GM12878 (cell line): ENCODE results near the gene TTC33. TPM values are rescaled to one million over a fixed set of nuclear protein-coding genes. Genes with fewer than 3 reads are reported as not detected.

ENCODE experiments used
- ATAC-seq: fragments of 200-7000 bp; cut with Tn5 transposase; 3 replicates; pipeline ENCODE4 v1.9.1; 2020; ENCODE audit warnings: mild to moderate bottlenecking, moderate library complexity
- BruUV-seq: library from RNA; stranded (reverse); fragments of 400-500 nt; replicated peaks from 2 replicates; lab custom pipeline; 2021; lab: Mats Ljungman, UMichigan
- CTCF ChIA-PET: fragments of 300-600 bp; sonication (Branson Sonifier 250); formaldehyde crosslinking; extraction: SDS; loops from one replicate; lab custom pipeline; 2021; ENCODE audit warnings: inconsistent platforms; lab: Yijun Ruan, JAX
- POLR2A ChIA-PET: fragments of 350-600 bp; formaldehyde crosslinking; extraction: SDS; loops from one replicate; lab custom pipeline; 2021; ENCODE audit warnings: inconsistent platforms; lab: Charles Lee
- RAD21 ChIA-PET: fragments of 300-600 bp; sonication (Branson Sonifier 250); formaldehyde crosslinking; loops from one replicate; lab custom pipeline; 2023; ENCODE audit warnings: antibody characterized with exemption; ENCODE audit not compliant: unreplicated experiment; lab: Charles Lee
- SMC1A ChIA-PET: fragments of 300-600 bp; sonication (Branson Sonifier 250); formaldehyde crosslinking; loops from one replicate; lab custom pipeline; 2023; ENCODE audit not compliant: unreplicated experiment, uncharacterized antibody; lab: Charles Lee
- DNase-seq: peaks from one replicate; pipeline ENCODE4 v3.0.0-alpha.2; 2011; ENCODE audit warnings: low read depth, low spot score
- FAIRE-seq: peaks from 3 replicates; lab custom pipeline; 2011; peaks lifted over from hg19 to GRCh38; lab: Jason Lieb, UNC
- H2AFZ ChIP-seq: 2 replicates; pipeline ENCODE4 v1.6.0; 2011; ENCODE audit warnings: low read depth, low read length, control low read depth; ENCODE audit not compliant: control insufficient read depth
- H3K27ac ChIP-seq: 2 replicates; pipeline ENCODE4 v1.5.1; 2011; ENCODE audit warnings: control low read depth; ENCODE audit not compliant: control insufficient read depth, insufficient read depth
- H3K27me3 ChIP-seq, 2 experiments: replicated peaks in 1 of 2; 2 replicates each; pipeline versions ENCODE4 v1.6.0 to v1.6.1; 2011; ENCODE audit warnings: low read length in 1 of 2; ENCODE audit not compliant: control insufficient read depth in 2 of 2, insufficient read depth in 2 of 2
- H3K36me3 ChIP-seq, 2 experiments: 2 replicates each; pipeline ENCODE4 v1.5.1; 2011; ENCODE audit warnings: low read length in 1 of 2; ENCODE audit not compliant: control insufficient read depth in 2 of 2, insufficient read depth in 2 of 2
- H3K4me1 ChIP-seq: 2 replicates; pipeline ENCODE4 v1.6.1; 2011; ENCODE audit warnings: mild to moderate bottlenecking, low read length, moderate library complexity, mixed read lengths; ENCODE audit not compliant: control insufficient read depth, insufficient read depth
- H3K4me2 ChIP-seq: 2 replicates; pipeline ENCODE4 v1.6.0; 2011; ENCODE audit warnings: control low read depth; ENCODE audit not compliant: control insufficient read depth, insufficient read depth
- H3K4me3 ChIP-seq: fragments of 200-600 bp; sonication (generic); 2 replicates; pipeline ENCODE4 v1.5.1; 2016
- H3K79me2 ChIP-seq: 2 replicates; pipeline ENCODE4 v1.6.0; 2011; ENCODE audit warnings: low read length; ENCODE audit not compliant: control insufficient read depth, insufficient read depth
- H3K9ac ChIP-seq: 2 replicates; pipeline ENCODE4 v1.8.0; 2011; ENCODE audit warnings: low read length, control low read depth, mixed read lengths; ENCODE audit not compliant: control insufficient read depth, insufficient read depth
- H3K9me3 ChIP-seq: replicated peaks from 3 replicates; pipeline ENCODE4 v1.5.1; 2011; ENCODE audit warnings: mild to moderate bottlenecking, low read length; ENCODE audit not compliant: control insufficient read depth, insufficient read depth
- H4K20me1 ChIP-seq: 2 replicates; pipeline ENCODE4 v1.6.0; 2011; ENCODE audit not compliant: control insufficient read depth, insufficient read depth
- BRCA1 ChIP-seq: IDR thresholded peaks from 2 replicates; pipeline ENCODE4 v1.6.1; 2011; ENCODE audit warnings: low read depth, low read length, improper control_type of control experiment
- CUX1 ChIP-seq: IDR thresholded peaks from 2 replicates; pipeline ENCODE4 v1.6.1; 2012; ENCODE audit warnings: improper control_type of control experiment, low read depth, low read length; ENCODE audit not compliant: insufficient replicate concordance
- FOXM1 ChIP-seq: IDR thresholded peaks from 2 replicates; pipeline ENCODE4 v1.6.1; 2012; ENCODE audit warnings: low read depth, mild to moderate bottlenecking, inconsistent platforms, low read length, moderate library complexity
- HCFC1 ChIP-seq: fragments of 150-350 bp; IDR thresholded peaks from 2 replicates; pipeline ENCODE4 v1.6.1; 2014; ENCODE audit warnings: low read length
- HDAC2 ChIP-seq: fragments of 200-600 bp; sonication (generic); IDR thresholded peaks from 2 replicates; pipeline ENCODE4 v1.6.1; 2017
- MXI1 ChIP-seq: fragments of 150-350 bp; IDR thresholded peaks from 2 replicates; pipeline ENCODE4 v1.6.1; 2011; ENCODE audit warnings: low read depth, mild to moderate bottlenecking, inconsistent platforms, low read length, improper control_type of control experiment
- MYB ChIP-seq: fragments of 150-350 bp; IDR thresholded peaks from 2 replicates; pipeline ENCODE4 v1.6.1; 2014; ENCODE audit warnings: mild to moderate bottlenecking, low read depth, low read length, borderline replicate concordance
- PAX8 ChIP-seq: fragments of 450-650 bp; IDR thresholded peaks from 2 replicates; pipeline ENCODE4 v1.6.1; 2017; ENCODE audit warnings: mild to moderate bottlenecking, moderate library complexity
- RAD51 ChIP-seq: fragments of 450-650 bp; IDR thresholded peaks from 2 replicates; pipeline ENCODE4 v1.6.1; 2016; ENCODE audit warnings: moderate library complexity, mild to moderate bottlenecking, inconsistent platforms
- RBBP5 ChIP-seq: fragments of 200-600 bp; sonication (generic); conservative IDR thresholded peaks from 2 replicates; pipeline ENCODE4 v1.6.1; 2016
- STAT1 ChIP-seq: fragments of 450-650 bp; conservative IDR thresholded peaks from 2 replicates; pipeline ENCODE4 v1.6.1; 2014; ENCODE audit warnings: antibody characterized with exemption, mild to moderate bottlenecking
- SUPT20H ChIP-seq: IDR thresholded peaks from 2 replicates; pipeline ENCODE4 v1.6.1; 2011; ENCODE audit warnings: low read depth, mild to moderate bottlenecking, low read length, moderate library complexity, borderline replicate concordance; ENCODE audit not compliant: control insufficient read depth
- ZBED1 ChIP-seq: IDR thresholded peaks from 2 replicates; pipeline ENCODE4 v1.6.1; 2016; ENCODE audit warnings: borderline replicate concordance
- ZNF207 ChIP-seq: fragments of 450-650 bp; IDR thresholded peaks from 2 replicates; pipeline ENCODE4 v1.6.1; 2014; ENCODE audit warnings: antibody characterized with exemption, mild to moderate bottlenecking, borderline replicate concordance
- WGBS: methylation state at CpG from one replicate; pipeline ENCODE4 v1.1.6; 2016; ENCODE audit warnings: low lambda C conversion rate; ENCODE audit not compliant: insufficient replicate concordance, insufficient coverage; ENCODE audit errors: missing lambda C conversion rate; 5-methylcytosine and 5-hydroxymethylcytosine counted together
- in situ Hi-C: fragments of 300-500 bp; cut with MboI; formaldehyde crosslinking; loops from 9 replicates; pipeline ENCODE4 v1.14.3; 2018; ENCODE audit warnings: mixed read lengths
- intact Hi-C: fragments of 100-400 bp; cut with micrococcal nuclease; formaldehyde crosslinking; loops from one replicate; pipeline ENCODE4 v1.14.2; 2022; ENCODE audit not compliant: unreplicated experiment
- polyA plus RNA-seq, 11 experiments: library from polyadenylated mRNA; depleted of rRNA in 4 of 11; unstranded in 6 of 11; stranded (reverse) in 5 of 11; fragments of >200 nt; fragmentation: Nextera tagmentation in 4 of 11; fragmentation: Illumina TruSeq in 1 of 11; extraction: Ambion mirVana in 4 of 11; extraction: Trizol in 1 of 11; gene quantifications; 1 replicate in 1 of 11; 2 replicates in 10 of 11; pipeline versions ENCODE4 v1.2.1 to v1.2.3, GENCODE V29; 2011 to 2016; ENCODE audit warnings: inconsistent platforms in 2 of 11, missing spikeins in 2 of 11, low read depth in 1 of 11
- total RNA-seq, 4 experiments: library from RNA; depleted of rRNA in 3 of 4; stranded (reverse); fragments of >200 nt in 3 of 4; fragmentation: Illumina TruSeq in 1 of 4; extraction: Trizol in 1 of 4; gene quantifications; 2 replicates each; pipeline versions ENCODE4 v1.2.1 to v1.2.3, GENCODE V29; 2013 to 2021
- TF ChIP-seq, protein P1 (sequence below): fragments of 150-350 bp; IDR thresholded peaks from 2 replicates; pipeline ENCODE4 v1.6.1; 2014; ENCODE audit warnings: mild to moderate bottlenecking, low read depth, low read length
- TF ChIP-seq, protein P2 (sequence below): fragments of 450-650 bp; IDR thresholded peaks from 2 replicates; pipeline ENCODE4 v1.6.1; 2017; ENCODE audit warnings: low read depth, mild to moderate bottlenecking, moderate library complexity

Gene TTC33
- total and polyA plus RNA-seq, 10 of the 15 experiments (the other 5 are each of a cell fraction or from before 2014, with no cell fraction given): 7.9 to 22.3 (median 14.6) TPM

GRCh38 chr5:40770764-40771163 lies 15.0 kb upstream of the TTC33 start:
- Histone ChIP-seq H3K4me1 (no peaks in the 10 kb centered on the region), H3K27me3 (no peaks in the 10 kb centered on the region), H2AFZ (no peak overlapping the region), H3K27ac (no peak overlapping the region), H3K36me3 (peaks cover 1 to 8% of the 10 kb centered on the region in 2 experiments; a peak in 1 of 4 replicates), H3K4me2 (no peak overlapping the region), H3K9ac (no peak overlapping the region), H3K4me3 (no peak overlapping the region)
- intact Hi-C loops: no loop called here
- SMC1A ChIA-PET: no interaction called here
- CTCF ChIA-PET: interaction anchor here (1.2 kb wide), 1 partner anchor 14 kb away, joined by 4 read pairs; no protein-coding TSS in a partner anchor
- POLR2A ChIA-PET: no interaction called here
- no peak for ATAC-seq
- in situ Hi-C loops: no loop called here
- TF ChIP-seq HCFC1: no peak
- no peak for TF ChIP-seq STAT1
- TF ChIP-seq, protein P1, sequence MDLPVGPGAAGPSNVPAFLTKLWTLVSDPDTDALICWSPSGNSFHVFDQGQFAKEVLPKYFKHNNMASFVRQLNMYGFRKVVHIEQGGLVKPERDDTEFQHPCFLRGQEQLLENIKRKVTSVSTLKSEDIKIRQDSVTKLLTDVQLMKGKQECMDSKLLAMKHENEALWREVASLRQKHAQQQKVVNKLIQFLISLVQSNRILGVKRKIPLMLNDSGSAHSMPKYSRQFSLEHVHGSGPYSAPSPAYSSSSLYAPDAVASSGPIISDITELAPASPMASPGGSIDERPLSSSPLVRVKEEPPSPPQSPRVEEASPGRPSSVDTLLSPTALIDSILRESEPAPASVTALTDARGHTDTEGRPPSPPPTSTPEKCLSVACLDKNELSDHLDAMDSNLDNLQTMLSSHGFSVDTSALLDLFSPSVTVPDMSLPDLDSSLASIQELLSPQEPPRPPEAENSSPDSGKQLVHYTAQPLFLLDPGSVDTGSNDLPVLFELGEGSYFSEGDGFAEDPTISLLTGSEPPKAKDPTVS: no peak
- TF ChIP-seq RBBP5: no peak
- TF ChIP-seq FOXM1: no peak
- TF ChIP-seq SUPT20H: no peak
- TF ChIP-seq MYB: no peak
- TF ChIP-seq ZNF207: no peak
- TF ChIP-seq BRCA1: no peak
- TF ChIP-seq PAX8: no peak
- no peak for TF ChIP-seq ZBED1
- no peak for TF ChIP-seq RAD51
- no peak for TF ChIP-seq CUX1
- TF ChIP-seq MXI1: no peak
- TF ChIP-seq, protein P2, sequence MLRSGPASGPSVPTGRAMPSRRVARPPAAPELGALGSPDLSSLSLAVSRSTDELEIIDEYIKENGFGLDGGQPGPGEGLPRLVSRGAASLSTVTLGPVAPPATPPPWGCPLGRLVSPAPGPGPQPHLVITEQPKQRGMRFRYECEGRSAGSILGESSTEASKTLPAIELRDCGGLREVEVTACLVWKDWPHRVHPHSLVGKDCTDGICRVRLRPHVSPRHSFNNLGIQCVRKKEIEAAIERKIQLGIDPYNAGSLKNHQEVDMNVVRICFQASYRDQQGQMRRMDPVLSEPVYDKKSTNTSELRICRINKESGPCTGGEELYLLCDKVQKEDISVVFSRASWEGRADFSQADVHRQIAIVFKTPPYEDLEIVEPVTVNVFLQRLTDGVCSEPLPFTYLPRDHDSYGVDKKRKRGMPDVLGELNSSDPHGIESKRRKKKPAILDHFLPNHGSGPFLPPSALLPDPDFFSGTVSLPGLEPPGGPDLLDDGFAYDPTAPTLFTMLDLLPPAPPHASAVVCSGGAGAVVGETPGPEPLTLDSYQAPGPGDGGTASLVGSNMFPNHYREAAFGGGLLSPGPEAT: no peak
- TF ChIP-seq HDAC2: no peak
- TF ChIP-seq, all 136 proteins: peak for 0
- DNase-seq: no peak
- Histone ChIP-seq H3K9me3 (no peaks in the 10 kb centered on the region), H4K20me1 (no peaks in the 10 kb centered on the region), H3K79me2 (no peaks in the 10 kb centered on the region)
- BruUV-seq: no TSS peak
- RAD21 ChIA-PET: no interaction called here
- no peak for FAIRE-seq
- WGBS: 97% methylated on average over 5 of the region's 5 CpGs
